ENCODE data around the gene TEDC1.

TEDC1 gene

GRCh38 chr14:105467249-105467941 is 23.7 kb upstream of the TEDC1 start:
- TF ChIP-seq CTCF (conservative IDR thresholded peaks at IDR 0.05; ENCODE audit: low read length), result no peak
- H3K4me3 ChIP-seq (ENCODE audit: low read length), result no peak overlapping the region
- DNase-seq (ENCODE audit: low read depth), result no peak

GRCh38 chr14:105467942-105468471 is 23.0 kb upstream of the TEDC1 start:
- DNase-seq (ENCODE audit: low read depth), result no peak
- no peak overlapping the region for H3K4me3 ChIP-seq (ENCODE audit: low read length)
- no peak for TF ChIP-seq CTCF (conservative IDR thresholded peaks at IDR 0.05; ENCODE audit: low read length)

- no peak for DNase-seq (ENCODE audit: low read depth)
- H3K4me3 ChIP-seq (ENCODE audit: low read length), result no peak overlapping the region
- no peak for TF ChIP-seq CTCF (conservative IDR thresholded peaks at IDR 0.05; ENCODE audit: low read length)
Measured at GRCh38 chr14:105468621-105469241, 22.3 kb upstream of the TEDC1 start.

GRCh38 chr14:105469456-105470349 is 21.3 kb upstream of the TEDC1 start:
- TF ChIP-seq CTCF (conservative IDR thresholded peaks at IDR 0.05; ENCODE audit: low read length), result no peak
- no peak for DNase-seq (ENCODE audit: low read depth)
- no peak overlapping the region for H3K4me3 ChIP-seq (ENCODE audit: low read length)

- H3K4me3 ChIP-seq (ENCODE audit: low read length), result no peak overlapping the region
- no peak for TF ChIP-seq CTCF (conservative IDR thresholded peaks at IDR 0.05; ENCODE audit: low read length)
- no peak for DNase-seq (ENCODE audit: low read depth)
Measured at GRCh38 chr14:105470350-105471296, 20.4 kb upstream of the TEDC1 start.

- no peak overlapping the region for H3K4me3 ChIP-seq (ENCODE audit: low read length)
- DNase-seq (ENCODE audit: low read depth), result no peak
- TF ChIP-seq CTCF (conservative IDR thresholded peaks at IDR 0.05; ENCODE audit: low read length), result 0 out of 2 replicates have a peak, but pooled peaks have one; percentile 1
Measured at GRCh38 chr14:105471297-105471821, 19.7 kb upstream of the TEDC1 start.
